Measurements from ENCODE around the gene KCNIP4. TPM values are rescaled to one million over a fixed set of nuclear protein-coding genes. Genes with fewer than 3 reads are reported as not detected.
A peak's percentile ranks its signal among the peaks of the same experiment; 100 is the strongest.

KCNIP4 gene
- total RNA-seq, 1 donor from 2014 or later = 0.53 TPM

DNA sequence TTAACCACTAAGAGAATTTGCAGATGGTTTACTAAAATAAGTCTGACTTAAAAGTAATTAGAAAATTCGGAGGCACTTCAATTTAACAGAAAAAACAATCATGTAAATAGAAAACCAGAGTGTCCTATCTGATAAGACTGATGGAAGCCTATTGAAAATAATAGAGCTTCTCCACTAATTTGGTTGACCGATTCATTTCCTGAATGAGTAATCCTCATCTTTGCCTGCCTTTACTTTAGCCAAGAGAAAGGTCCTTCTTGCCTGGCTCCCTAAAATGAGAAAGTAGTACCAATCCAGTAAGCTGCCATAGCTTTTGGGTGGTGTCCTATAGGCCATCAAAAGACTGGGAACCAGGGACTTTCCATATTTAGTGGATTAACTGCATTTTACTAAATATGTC is 48.4 kb downstream of the KCNIP4 start:
- H3K27me3 ChIP-seq (ENCODE audit: control insufficient read depth, insufficient read depth, low read length) = no peaks in the 10 kb centered on the region
- DNase-seq (ENCODE audit: low read depth) = no peak
- no peaks in the 10 kb centered on the region for H3K36me3 ChIP-seq (ENCODE audit: control insufficient read depth, insufficient read depth, low read length)
- H3K4me3 ChIP-seq (ENCODE audit: low read depth, low read length) = no peak overlapping the region
- TF ChIP-seq, protein P1, sequence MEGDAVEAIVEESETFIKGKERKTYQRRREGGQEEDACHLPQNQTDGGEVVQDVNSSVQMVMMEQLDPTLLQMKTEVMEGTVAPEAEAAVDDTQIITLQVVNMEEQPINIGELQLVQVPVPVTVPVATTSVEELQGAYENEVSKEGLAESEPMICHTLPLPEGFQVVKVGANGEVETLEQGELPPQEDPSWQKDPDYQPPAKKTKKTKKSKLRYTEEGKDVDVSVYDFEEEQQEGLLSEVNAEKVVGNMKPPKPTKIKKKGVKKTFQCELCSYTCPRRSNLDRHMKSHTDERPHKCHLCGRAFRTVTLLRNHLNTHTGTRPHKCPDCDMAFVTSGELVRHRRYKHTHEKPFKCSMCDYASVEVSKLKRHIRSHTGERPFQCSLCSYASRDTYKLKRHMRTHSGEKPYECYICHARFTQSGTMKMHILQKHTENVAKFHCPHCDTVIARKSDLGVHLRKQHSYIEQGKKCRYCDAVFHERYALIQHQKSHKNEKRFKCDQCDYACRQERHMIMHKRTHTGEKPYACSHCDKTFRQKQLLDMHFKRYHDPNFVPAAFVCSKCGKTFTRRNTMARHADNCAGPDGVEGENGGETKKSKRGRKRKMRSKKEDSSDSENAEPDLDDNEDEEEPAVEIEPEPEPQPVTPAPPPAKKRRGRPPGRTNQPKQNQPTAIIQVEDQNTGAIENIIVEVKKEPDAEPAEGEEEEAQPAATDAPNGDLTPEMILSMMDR (IDR thresholded peaks at IDR 0.05; ENCODE audit: insufficient read depth, low read length, severe bottlenecking) = no peak
- no peak for FAIRE-seq

- Histone ChIP-seq H3K4me3 (ENCODE audit: low read depth, low read length) (no peak overlapping the region), H3K36me3 (ENCODE audit: control insufficient read depth, insufficient read depth, low read length) (no peaks in the 10 kb centered on the region), H3K27me3 (ENCODE audit: control insufficient read depth, insufficient read depth, low read length) (no peaks in the 10 kb centered on the region)
- TF ChIP-seq, protein P1 (IDR thresholded peaks at IDR 0.05; ENCODE audit: insufficient read depth, low read length, severe bottlenecking) = no peak
- DNase-seq (ENCODE audit: low read depth) (no peak), FAIRE-seq (no peak)
Observed at GRCh38 chr4:21898101-21898500, 50.5 kb downstream of the KCNIP4 start.

- no peak overlapping the region for H3K4me3 ChIP-seq (ENCODE audit: low read depth, low read length)
- no peaks in the 10 kb centered on the region for H3K36me3 ChIP-seq (ENCODE audit: control insufficient read depth, insufficient read depth, low read length)
- FAIRE-seq = no peak
- DNase-seq (ENCODE audit: low read depth) = no peak
- TF ChIP-seq, protein P1 (IDR thresholded peaks at IDR 0.05; ENCODE audit: insufficient read depth, low read length, severe bottlenecking) = no peak
- H3K27me3 ChIP-seq (ENCODE audit: control insufficient read depth, insufficient read depth, low read length) = no peaks in the 10 kb centered on the region
Observed at GRCh38 chr4:21896767-21897166, 51.8 kb downstream of the KCNIP4 start.

DNA sequence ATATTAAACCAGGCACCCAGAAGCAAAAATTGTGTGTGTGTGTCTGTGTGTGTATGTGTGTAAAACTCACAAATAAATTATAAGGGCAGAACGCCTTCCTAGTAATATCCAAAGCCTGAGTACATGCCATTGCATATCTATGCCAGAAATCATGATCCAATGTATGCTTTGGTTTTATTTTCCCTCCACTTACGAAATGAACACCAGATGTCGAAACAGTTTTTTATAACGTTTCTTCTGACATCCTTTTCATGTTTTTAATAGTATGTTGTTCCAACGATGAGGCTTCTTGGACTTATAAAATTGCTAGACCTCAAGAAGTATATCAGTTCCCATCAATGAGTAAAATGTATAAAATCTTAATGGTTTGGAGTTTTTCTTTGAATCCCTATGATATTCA is 55.4 kb downstream of the KCNIP4 start:
- TF ChIP-seq, protein P1 (IDR thresholded peaks at IDR 0.05; ENCODE audit: insufficient read depth, low read length, severe bottlenecking) = no peak
- FAIRE-seq = no peak
- H3K4me3 ChIP-seq (ENCODE audit: low read depth, low read length) = no peak overlapping the region
- H3K36me3 ChIP-seq (ENCODE audit: control insufficient read depth, insufficient read depth, low read length) = no peaks in the 10 kb centered on the region
- no peak for DNase-seq (ENCODE audit: low read depth)
- H3K27me3 ChIP-seq (ENCODE audit: control insufficient read depth, insufficient read depth, low read length) = no peaks in the 10 kb centered on the region

DNA sequence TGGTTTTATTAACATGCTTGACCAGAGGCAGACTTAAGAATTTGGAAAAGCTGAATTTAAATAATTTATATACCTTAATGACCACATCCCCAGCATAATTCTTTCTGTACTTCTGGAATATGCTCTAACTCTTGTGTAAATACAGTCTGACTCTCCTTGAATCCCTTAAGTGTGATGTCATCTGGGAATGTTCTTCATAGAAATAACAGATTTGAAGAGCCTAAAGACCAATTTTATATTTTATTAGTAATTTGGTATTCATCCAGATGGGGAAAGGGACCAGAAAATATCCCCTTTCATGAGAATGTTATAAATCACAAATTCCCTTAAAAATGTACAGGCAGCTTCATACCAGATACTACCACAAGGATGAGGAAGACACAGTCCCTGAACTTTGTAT is 58.3 kb downstream of the KCNIP4 start:
- FAIRE-seq (no peak), DNase-seq (ENCODE audit: low read depth) (no peak)
- H3K27me3 ChIP-seq (ENCODE audit: control insufficient read depth, insufficient read depth, low read length) = no peaks in the 10 kb centered on the region
- H3K4me3 ChIP-seq (ENCODE audit: low read depth, low read length) = no peak overlapping the region
- no peaks in the 10 kb centered on the region for H3K36me3 ChIP-seq (ENCODE audit: control insufficient read depth, insufficient read depth, low read length)
- TF ChIP-seq, protein P1 (IDR thresholded peaks at IDR 0.05; ENCODE audit: insufficient read depth, low read length, severe bottlenecking) = no peak

- Histone ChIP-seq H3K27me3 (ENCODE audit: control insufficient read depth, insufficient read depth, low read length) (no peaks in the 10 kb centered on the region), H3K4me3 (ENCODE audit: low read depth, low read length) (no peak overlapping the region), H3K36me3 (ENCODE audit: control insufficient read depth, insufficient read depth, low read length) (no peaks in the 10 kb centered on the region)
- TF ChIP-seq, protein P1 (IDR thresholded peaks at IDR 0.05; ENCODE audit: insufficient read depth, low read length, severe bottlenecking) = no peak
- DNase-seq (ENCODE audit: low read depth) = peak; percentile 66
- no peak for FAIRE-seq
Observed at GRCh38 chr4:21888195-21888976, 60.2 kb downstream of the KCNIP4 start.

Measured in bronchial epithelial cell (primary cell).